OCI-LY7 (cell line): ENCODE data around the gene INHBE. TPM values are rescaled to one million over a fixed set of nuclear protein-coding genes. Genes with fewer than 3 reads are reported as not detected.

Experiments used
- BruUV-seq: library from RNA; stranded (reverse); fragments of 400-500 nt; replicated peaks from 2 replicates; lab custom pipeline; 2021; lab: Mats Ljungman, UMichigan
- CTCF ChIA-PET: fragments of 300-600 bp; sonication (Branson Sonifier 250); formaldehyde crosslinking; loops from one replicate; lab custom pipeline; 2022; ENCODE audit warnings: antibody characterized with exemption; ENCODE audit not compliant: unreplicated experiment; lab: Charles Lee
- POLR2A ChIA-PET: fragments of 300-600 bp; sonication (Branson Sonifier 250); formaldehyde crosslinking; loops from one replicate; lab custom pipeline; 2022; ENCODE audit warnings: antibody characterized with exemption; lab: Charles Lee
- DNase-seq: peaks from one replicate; pipeline ENCODE4 v3.0.0-alpha.2; 2015; ENCODE audit warnings: low spot score
- H2AFZ ChIP-seq: fragments of 200-600 bp; sonication (generic), shearing (Covaris generic); 2 replicates; pipeline ENCODE4 v1.6.1; 2014; ENCODE audit warnings: mild to moderate bottlenecking, antibody characterized with exemption, low read length, moderate library complexity
- H3K27ac ChIP-seq: fragments of 200-600 bp; sonication (generic); 2 replicates; pipeline ENCODE4 v1.5.1; 2014; ENCODE audit warnings: mixed run types, low read depth, mild to moderate bottlenecking, moderate library complexity, low read length, inconsistent platforms; ENCODE audit not compliant: poor library complexity, severe bottlenecking
- H3K36me3 ChIP-seq: fragments of 200-600 bp; sonication (generic); 2 replicates; pipeline ENCODE4 v1.6.1; 2014; ENCODE audit warnings: mild to moderate bottlenecking, antibody characterized with exemption, low read length, moderate library complexity, mixed read lengths; ENCODE audit not compliant: insufficient read depth
- H3K4me1 ChIP-seq: fragments of 200-600 bp; sonication (generic); 2 replicates; pipeline ENCODE4 v1.5.1; 2014; ENCODE audit warnings: mild to moderate bottlenecking, low read length; ENCODE audit not compliant: insufficient read depth, poor library complexity, severe bottlenecking
- H3K4me2 ChIP-seq: fragments of 200-600 bp; sonication (generic); 2 replicates; pipeline ENCODE4 v1.6.1; 2014; ENCODE audit warnings: mild to moderate bottlenecking, low read length
- H3K4me3 ChIP-seq: fragments of 200-600 bp; sonication (generic); 2 replicates; pipeline ENCODE4 v1.5.1; 2014; ENCODE audit warnings: mild to moderate bottlenecking, low read depth, low read length; ENCODE audit not compliant: poor library complexity, severe bottlenecking
- H3K79me2 ChIP-seq: fragments of 200-600 bp; sonication (generic); 2 replicates; pipeline ENCODE4 v1.6.1; 2016; ENCODE audit warnings: low read depth, mild to moderate bottlenecking, low read length, moderate library complexity, mixed read lengths; ENCODE audit not compliant: insufficient read depth
- H3K9me2 ChIP-seq: fragments of 200-600 bp; sonication (generic); 2 replicates; pipeline ENCODE4 v1.6.1; 2016; ENCODE audit warnings: mild to moderate bottlenecking, low read length, mixed read lengths; ENCODE audit not compliant: insufficient read depth
- H3K9me3 ChIP-seq: fragments of 200-600 bp; sonication (generic); 2 replicates; pipeline ENCODE4 v1.6.1; 2014; ENCODE audit warnings: mild to moderate bottlenecking, mixed run types, low read length, mixed read lengths
- H4K20me1 ChIP-seq: fragments of 200-600 bp; sonication (generic); 2 replicates; pipeline ENCODE4 v1.6.1; 2014; ENCODE audit warnings: mild to moderate bottlenecking, antibody characterized with exemption, low read length, moderate library complexity, mixed read lengths; ENCODE audit not compliant: insufficient read depth
- CTCF ChIP-seq: fragments of 200-600 bp; sonication (generic); conservative IDR thresholded peaks from 2 replicates; pipeline ENCODE4 v1.5.1; 2014; ENCODE audit warnings: mild to moderate bottlenecking, antibody characterized with exemption, low read length, moderate library complexity, mixed read lengths
- EZH2phosphoT487 ChIP-seq: fragments of 200-600 bp; sonication (generic); IDR thresholded peaks from 2 replicates; pipeline ENCODE4 v1.6.1; 2018; ENCODE audit warnings: low read depth, borderline replicate concordance, mild to moderate bottlenecking, mixed run types, antibody characterized with exemption, low read length, moderate library complexity, mixed read lengths
- intact Hi-C: fragments of 100-400 bp; cut with micrococcal nuclease; formaldehyde crosslinking; loops from one replicate; pipeline ENCODE4 v1.10.0; 2022; ENCODE audit not compliant: unreplicated experiment
- total RNA-seq, 2 experiments: library from RNA; depleted of rRNA in 1 of 2; stranded (reverse); fragments of >200 nt in 1 of 2; shearing (Covaris generic) in 1 of 2; gene quantifications; 2 replicates each; pipeline ENCODE4 v1.2.3, GENCODE V29; 2014 to 2022

The INHBE gene
- total RNA-seq, 2 experiments from 2014 or later, result 3.2 to 4.0 TPM

GRCh38 chr12:57461917-57462250 is 6.8 kb downstream of the INHBE start:
- DNase-seq, result peak; percentile 37
- H4K20me1 ChIP-seq, result no peaks in the 10 kb centered on the region
- no peaks in the 10 kb centered on the region for H3K9me3 ChIP-seq
- CTCF ChIA-PET, result interaction anchor here (1.1 kb wide), 1 partner anchor 12 kb away, joined by 3 read pairs; no protein-coding TSS in a partner anchor
- H3K79me2 ChIP-seq, result no peaks in the 10 kb centered on the region
- H2AFZ ChIP-seq, result peak overlapping the region; percentile 63; the same call in 1 of the 2 replicates
- peak overlapping the region; percentile 90 for H3K4me2 ChIP-seq
- no peak for TF ChIP-seq CTCF
- peak overlapping the region; percentile 67 for H3K27ac ChIP-seq
- POLR2A ChIA-PET, result interaction anchor here (0.6 to 1.4 kb wide), 2 partner anchors 16 to 154 kb away, joined by 3 to 6 read pairs; no protein-coding TSS in a partner anchor
- intact Hi-C loops, result loop anchor here (1.0 to 5.0 kb wide), 2 partner anchors 16 to 220 kb away; no protein-coding TSS in a partner anchor
- H3K4me3 ChIP-seq, result peak overlapping the region; percentile 77
- BruUV-seq, result no TSS peak
- H3K9me2 ChIP-seq, result no peaks in the 10 kb centered on the region
- H3K36me3 ChIP-seq, result no peaks in the 10 kb centered on the region
- peaks cover 26% of the 10 kb centered on the region for H3K4me1 ChIP-seq

GRCh38 chr12:57462251-57462911 is 7.3 kb downstream of the INHBE start:
- no peaks in the 10 kb centered on the region for H3K36me3 ChIP-seq
- peak overlapping the region; percentile 63; the same call in 1 of the 2 replicates for H2AFZ ChIP-seq
- POLR2A ChIA-PET, result interaction anchor here (1.4 kb wide), 1 partner anchor 15 kb away, joined by 3 read pairs; no protein-coding TSS in a partner anchor
- peak overlapping the region; percentile 77 for H3K4me3 ChIP-seq
- no peaks in the 10 kb centered on the region for H4K20me1 ChIP-seq
- peak overlapping the region; percentile 90 for H3K4me2 ChIP-seq
- peak; percentile 98 for TF ChIP-seq CTCF
- no peak for TF ChIP-seq EZH2phosphoT487
- no peaks in the 10 kb centered on the region for H3K9me3 ChIP-seq
- BruUV-seq, result no TSS peak
- intact Hi-C loops, result loop anchor here (1.0 to 5.0 kb wide), 2 partner anchors 16 to 220 kb away; no protein-coding TSS in a partner anchor
- CTCF ChIA-PET, result interaction anchor here (1.1 kb wide), 1 partner anchor 12 kb away, joined by 3 read pairs; no protein-coding TSS in a partner anchor
- DNase-seq, result peak; percentile 94
- peaks cover 26% of the 10 kb centered on the region for H3K4me1 ChIP-seq
- H3K9me2 ChIP-seq, result no peaks in the 10 kb centered on the region
- H3K27ac ChIP-seq, result peak overlapping the region; percentile 67
- no peaks in the 10 kb centered on the region for H3K79me2 ChIP-seq

GRCh38 chr12:57462912-57463253 is 7.8 kb downstream of the INHBE start:
- no peaks in the 10 kb centered on the region for H3K79me2 ChIP-seq
- peaks cover 2% of the 10 kb centered on the region; the same call in 1 of the 2 replicates for H3K36me3 ChIP-seq
- H4K20me1 ChIP-seq, result no peaks in the 10 kb centered on the region
- no TSS peak for BruUV-seq
- no peak for DNase-seq
- no peaks in the 10 kb centered on the region for H3K9me2 ChIP-seq
- TF ChIP-seq CTCF, result no peak; the same call in 1 of the 2 replicates
- TF ChIP-seq EZH2phosphoT487, result no peak
- H3K9me3 ChIP-seq, result no peaks in the 10 kb centered on the region
- H3K27ac ChIP-seq, result no peak overlapping the region
- POLR2A ChIA-PET, result interaction anchor here (0.6 kb wide), 1 partner anchor 8 kb away, joined by 4 read pairs; no protein-coding TSS in a partner anchor
- peaks cover 26% of the 10 kb centered on the region for H3K4me1 ChIP-seq
- intact Hi-C loops, result loop anchor here (1.0 to 5.0 kb wide), 2 partner anchors 15 to 221 kb away; no protein-coding TSS in a partner anchor
- H2AFZ ChIP-seq, result no peak overlapping the region
- H3K4me3 ChIP-seq, result peak overlapping the region; percentile 77
- peak overlapping the region; percentile 90 for H3K4me2 ChIP-seq
- CTCF ChIA-PET, result no interaction called here
